Measurements from ENCODE around the gene VWC2.

Gene VWC2

GRCh38 chr7:49773218-49773935 lies at the start of gene VWC2:
Gene VWC2 (plus strand): TSS chr7:49773638. CDS start chr7:49775436, 1,798 bp downstream.
- DNase-seq, result no peak

GRCh38 chr7:49724071-49724470 lies 49.4 kb upstream of the VWC2 start:
- DNase-seq, result no peak

DNA sequence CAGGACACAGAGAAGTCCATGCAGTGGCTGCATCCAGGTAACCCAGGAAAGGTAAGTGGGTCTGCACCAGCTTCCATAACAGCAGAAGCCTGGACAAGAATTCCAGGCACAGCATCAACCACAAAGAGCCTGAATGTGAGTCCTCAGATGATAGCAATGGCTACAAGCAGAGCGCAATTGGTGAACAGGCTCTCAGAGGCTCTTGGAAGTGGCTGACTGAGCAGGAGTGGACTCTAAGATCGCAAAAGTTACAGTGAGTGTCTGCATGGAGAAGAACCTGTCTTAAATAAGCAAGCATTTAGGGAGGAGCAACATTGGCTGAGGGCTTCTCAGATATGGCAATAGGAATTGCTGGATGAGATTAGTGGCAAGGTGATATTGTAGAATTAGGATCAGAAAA lies 41.6 kb upstream of the VWC2 start:
- no peak for DNase-seq

DNA sequence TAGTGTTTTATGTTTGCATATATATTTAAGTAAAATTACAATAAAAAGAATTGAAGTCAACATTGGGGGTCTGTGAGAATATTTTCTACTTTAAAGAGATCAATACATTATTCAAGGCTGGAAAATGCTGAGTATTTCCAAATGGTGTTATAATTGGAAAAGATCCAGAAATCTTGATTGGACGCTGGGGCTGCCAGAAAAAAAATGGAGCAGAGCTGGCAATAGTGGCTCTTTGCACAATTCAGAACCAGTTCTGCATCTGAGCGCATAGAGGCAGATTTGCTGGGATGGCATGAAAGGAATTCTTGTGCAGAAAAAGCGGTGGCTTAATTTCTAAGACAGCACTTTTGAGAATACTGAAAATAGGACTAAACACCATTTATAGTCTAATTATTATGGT lies 10.8 kb upstream of the VWC2 start:
- DNase-seq, result no peak

GRCh38 chr7:49763791-49764190 lies 9.6 kb upstream of the VWC2 start:
- DNase-seq, result no peak

GRCh38 chr7:49766966-49767365 lies 6.5 kb upstream of the VWC2 start:
- no peak for DNase-seq

DNA sequence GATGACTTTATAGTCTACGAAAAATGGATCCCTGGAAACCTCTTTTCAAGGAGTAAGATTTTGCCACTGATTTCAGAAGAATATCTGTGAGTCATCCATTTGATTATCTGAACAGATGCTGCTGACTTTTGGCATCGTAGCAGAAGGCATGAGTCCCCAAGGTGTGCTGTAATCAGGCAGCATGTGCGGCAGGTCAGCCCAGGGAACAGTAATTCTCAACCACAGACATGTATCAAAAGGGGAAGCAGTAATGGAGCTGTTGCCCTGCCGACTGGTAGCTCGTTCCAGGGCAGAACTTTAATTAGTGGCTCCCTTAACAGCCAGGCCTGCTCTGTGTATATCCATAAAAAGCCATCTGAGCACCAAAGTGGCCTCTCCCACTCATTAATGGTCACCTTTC lies 5.7 kb upstream of the VWC2 start:
- DNase-seq, result no peak

GRCh38 chr7:49768254-49768653 lies 5.2 kb upstream of the VWC2 start:
- DNase-seq, result no peak

- DNase-seq, result no peak
Observed at GRCh38 chr7:49768835-49769234, 4.6 kb upstream of the VWC2 start.

DNA sequence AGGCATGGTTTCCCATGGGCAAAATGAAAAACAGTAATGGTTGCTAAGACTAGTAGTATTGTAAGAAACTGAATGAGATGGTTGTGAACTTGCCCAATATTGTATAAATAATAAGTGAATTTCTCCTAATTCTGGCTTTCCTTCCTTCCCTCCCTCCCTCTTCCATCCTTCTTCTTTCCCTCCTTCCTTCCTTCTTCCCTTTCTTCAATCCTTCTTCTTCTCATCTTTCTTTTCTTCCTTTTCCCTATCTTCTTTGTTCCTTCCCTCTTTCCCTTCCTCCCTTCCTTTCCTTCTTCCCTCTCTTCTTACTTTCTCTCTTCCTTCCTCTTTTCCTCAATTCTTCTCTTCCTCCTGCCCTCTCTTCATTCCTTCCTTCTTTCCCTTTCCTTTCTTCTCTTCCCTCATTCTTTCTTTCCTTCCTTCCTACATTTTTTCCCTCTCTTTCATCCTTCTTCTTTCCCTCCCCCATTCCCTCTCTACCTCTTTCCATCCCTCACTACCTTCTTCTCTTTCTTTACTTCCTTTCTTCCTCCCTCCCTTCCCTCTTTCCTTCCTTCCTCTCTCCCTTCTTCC lies 4.1 kb upstream of the VWC2 start:
- DNase-seq, result no peak

DNA sequence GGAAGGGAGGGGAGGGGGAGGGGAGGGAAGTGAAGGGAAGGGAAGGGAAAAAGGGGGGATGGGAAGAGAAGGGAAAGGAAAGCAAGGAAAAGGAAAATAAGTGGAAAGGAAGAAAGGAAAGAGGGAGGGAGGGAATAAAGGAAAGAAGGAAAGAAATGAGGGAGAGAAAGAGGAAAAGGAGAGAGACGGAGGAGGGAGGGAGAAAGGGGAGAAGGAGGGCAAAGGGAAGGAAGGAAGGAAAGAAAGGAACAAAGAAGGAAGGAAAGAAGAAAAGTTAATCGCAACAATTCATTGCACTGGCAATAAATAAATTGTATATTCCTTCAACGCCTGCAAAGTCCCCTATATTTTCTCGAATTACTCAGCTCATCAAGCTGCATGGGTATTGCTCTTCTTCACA lies 2.6 kb upstream of the VWC2 start:
- DNase-seq, result no peak

- no peak for DNase-seq
Observed at GRCh38 chr7:49771427-49772176, 1.8 kb upstream of the VWC2 start.

DNA sequence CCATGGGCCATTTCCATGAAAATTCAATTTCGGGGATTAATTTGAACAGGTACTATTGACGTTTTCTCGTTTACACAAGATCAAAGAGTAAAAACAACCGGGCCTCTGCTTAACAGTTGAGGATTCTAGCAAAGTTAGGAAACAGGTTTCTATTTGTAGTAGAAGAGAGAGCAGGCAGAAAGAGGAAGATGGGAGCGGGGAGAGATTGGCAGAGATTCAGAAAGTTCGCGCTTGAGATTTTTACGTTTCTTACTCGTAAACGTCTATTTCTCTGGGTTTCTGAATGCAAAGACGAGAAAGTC lies 571 bp upstream of the VWC2 start:
- no peak for DNase-seq

DNA sequence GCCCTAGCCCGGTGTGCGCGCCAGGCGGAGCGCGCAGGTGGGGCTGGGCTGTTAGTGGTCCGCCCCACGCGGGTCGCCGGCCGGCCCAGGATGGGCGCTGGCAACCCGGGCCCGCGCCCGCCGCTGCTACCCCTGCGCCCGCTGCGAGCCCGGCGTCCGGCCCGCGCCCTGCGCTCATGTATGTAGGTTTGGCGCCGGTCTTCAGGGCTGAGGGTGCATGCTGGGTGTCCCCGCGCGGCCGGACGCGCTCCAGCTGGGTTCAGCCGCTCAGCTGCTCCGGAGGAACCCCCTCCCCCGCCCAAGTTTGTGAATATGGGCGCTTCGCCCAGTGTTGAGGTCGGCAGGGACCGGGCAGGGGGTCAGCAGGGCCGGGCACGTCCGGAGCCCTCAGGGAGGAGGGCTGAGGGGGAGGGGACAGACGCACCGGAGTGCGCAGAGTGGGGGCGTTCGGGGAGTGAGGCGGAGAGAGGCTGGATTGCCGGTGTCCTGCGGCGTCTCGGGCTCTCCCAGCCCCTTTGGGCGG lies 559 bp downstream of the VWC2 start:
- no peak for DNase-seq

DNA sequence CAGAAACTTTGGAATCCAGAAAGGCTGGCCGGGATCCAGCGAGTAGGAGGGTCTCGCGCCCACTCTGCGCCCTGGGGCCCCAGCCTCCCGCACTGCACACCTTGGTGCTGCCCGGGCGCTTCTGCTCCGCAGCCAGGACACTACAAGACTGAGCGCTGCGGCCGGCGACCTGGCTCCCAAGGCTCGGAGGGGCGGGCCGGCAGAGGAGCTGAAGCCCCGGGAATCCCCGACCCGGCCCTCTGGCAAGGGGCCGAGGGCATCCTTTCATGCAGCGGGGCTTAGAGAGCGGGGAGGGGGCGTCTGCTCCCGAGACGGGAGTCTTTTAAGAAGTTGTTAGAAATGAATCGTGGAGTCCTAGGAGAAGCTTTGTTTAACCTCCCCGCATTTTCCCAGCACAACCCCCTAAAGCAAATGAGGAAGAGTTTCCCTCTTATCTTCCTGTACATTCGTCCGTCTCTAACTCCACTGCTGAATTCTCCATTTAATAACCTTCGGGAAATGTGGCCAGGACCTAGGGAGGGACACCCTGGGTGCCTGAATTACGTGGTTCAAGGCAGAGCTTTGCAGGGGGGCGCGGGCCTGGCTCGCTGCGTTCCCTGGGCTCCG lies 1.1 kb downstream of the VWC2 start:
- no peak for DNase-seq

DNA sequence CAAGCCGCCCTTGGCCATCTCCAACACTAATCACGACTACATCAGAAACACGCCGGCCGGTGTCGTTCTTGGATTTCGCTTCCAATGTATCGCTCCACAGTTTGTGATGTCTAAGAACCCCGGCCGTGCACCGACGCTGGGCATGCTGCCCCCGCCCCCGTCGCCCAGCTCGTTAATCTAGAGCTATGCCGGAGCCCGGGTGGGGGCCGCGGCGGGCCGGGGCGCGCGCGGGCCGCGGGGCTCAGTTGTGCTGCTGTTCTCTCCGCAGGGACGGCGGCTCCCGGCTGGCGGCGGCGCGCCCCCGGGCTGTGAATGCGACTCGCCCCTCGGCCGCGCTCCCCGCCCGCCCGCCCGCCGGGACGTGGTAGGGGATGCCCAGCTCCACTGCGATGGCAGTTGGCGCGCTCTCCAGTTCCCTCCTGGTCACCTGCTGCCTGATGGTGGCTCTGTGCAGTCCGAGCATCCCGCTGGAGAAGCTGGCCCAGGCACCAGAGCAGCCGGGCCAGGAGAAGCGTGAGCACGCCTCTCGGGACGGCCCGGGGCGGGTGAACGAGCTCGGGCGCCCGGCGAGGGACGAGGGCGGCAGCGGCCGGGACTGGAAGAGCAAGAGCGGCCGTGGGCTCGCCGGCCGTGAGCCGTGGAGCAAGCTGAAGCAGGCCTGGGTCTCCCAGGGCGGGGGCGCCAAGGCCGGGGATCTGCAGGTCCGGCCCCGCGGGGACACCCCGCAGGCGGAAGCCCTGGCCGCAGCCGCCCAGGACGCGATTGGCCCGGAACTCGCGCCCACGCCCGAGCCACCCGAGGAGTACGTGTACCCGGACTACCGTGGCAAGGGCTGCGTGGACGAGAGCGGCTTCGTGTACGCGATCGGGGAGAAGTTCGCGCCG lies 1.9 kb downstream of the VWC2 start:
- peak; percentile 25 for DNase-seq

- no peak for DNase-seq
Observed at GRCh38 chr7:49775949-49776443, 2.6 kb downstream of the VWC2 start.

DNA sequence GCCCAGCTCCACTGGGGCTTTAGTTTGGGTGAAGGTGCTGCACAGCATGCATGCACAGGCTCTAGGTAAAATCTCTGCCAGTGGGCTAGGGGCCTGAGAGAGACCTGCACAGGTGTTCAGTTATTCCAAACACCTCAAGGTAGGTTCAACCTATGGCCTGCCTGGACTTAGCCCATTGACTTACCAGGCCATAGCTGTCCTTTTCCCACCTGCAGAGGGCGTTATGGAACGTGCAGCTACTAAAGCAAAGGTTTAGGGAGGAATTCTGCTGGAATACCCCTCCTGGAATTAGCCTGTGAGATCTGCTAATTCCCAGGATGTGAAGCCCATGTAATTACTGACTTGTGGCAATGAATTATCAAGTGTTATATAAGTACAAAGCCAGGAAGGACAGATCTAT lies 3.6 kb downstream of the VWC2 start:
- DNase-seq, result no peak

- no peak for DNase-seq
Observed at GRCh38 chr7:49778731-49779270, 5.4 kb downstream of the VWC2 start.

GRCh38 chr7:49780953-49781352 lies 7.5 kb downstream of the VWC2 start:
- DNase-seq, result no peak

DNA sequence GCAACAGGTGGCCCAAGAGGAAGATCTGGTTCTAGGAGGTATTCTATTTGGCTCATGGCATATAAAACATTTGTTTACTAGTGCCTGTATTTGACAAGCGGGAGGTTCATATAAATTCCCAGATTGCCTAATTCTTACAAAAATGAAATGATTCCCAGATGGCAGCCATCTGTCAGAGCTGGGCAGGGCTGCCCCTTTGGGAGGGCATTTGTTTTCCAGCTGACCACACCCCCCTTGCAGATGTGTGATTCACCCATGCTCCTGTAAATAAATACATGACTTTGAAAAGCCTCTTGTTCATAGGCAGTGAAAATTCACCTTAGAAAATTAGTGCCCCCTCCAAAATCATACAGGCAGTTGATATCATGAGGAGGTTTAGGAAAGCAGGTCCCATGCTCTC lies 8.6 kb downstream of the VWC2 start:
- DNase-seq, result no peak

DNA sequence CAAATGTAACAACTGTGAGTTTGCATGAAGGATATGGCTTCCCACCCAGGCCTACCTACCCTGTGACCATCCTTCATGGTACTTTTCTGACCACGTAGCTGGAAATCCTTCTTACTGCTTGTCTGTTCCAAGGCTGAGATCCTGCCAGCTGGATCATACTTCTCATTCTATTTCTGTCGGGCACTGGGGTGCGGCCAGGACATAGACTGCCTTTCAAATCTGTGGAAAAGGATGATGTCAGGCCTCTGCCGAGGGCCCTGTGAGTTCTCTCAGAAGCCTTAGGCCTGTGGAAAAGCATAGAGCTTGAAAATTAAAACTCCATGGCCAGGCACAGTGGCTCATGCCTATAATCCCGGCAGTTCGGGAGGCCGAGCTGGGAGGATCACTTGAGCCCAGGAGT lies 10.0 kb downstream of the VWC2 start:
- no peak for DNase-seq
